Fibroblast of lung (primary cell): ENCODE data around the gene RGS3. TPM values are rescaled to one million over a fixed set of nuclear protein-coding genes. Genes with fewer than 3 reads are reported as not detected.
"Not testable (repeated sequence)": the region's sequence is repeated elsewhere in the genome, so short reads cannot be mapped to it uniquely, and the experiment has no call there.

Experiments
- DNase-seq, 2 donors: peaks; one replicate each; pipeline versions ENCODE4 v3.0.0 to v3.0.0-alpha.2; 2010; ENCODE audit warnings: low read depth in 2 of 2
- H2AFZ ChIP-seq: 2 replicates; pipeline ENCODE4 v1.5.1; 2012; ENCODE audit warnings: low read length, control low read depth, inconsistent platforms
- H3K27ac ChIP-seq: 2 replicates; pipeline ENCODE4 v1.5.1; 2011; ENCODE audit warnings: low read length, control low read depth; ENCODE audit not compliant: insufficient read depth
- H3K27me3 ChIP-seq: 2 replicates; pipeline ENCODE4 v1.5.1; 2011; ENCODE audit warnings: mild to moderate bottlenecking, low read length; ENCODE audit not compliant: control insufficient read depth, insufficient read depth
- H3K36me3 ChIP-seq: 2 replicates; pipeline ENCODE4 v1.5.1; 2011; ENCODE audit warnings: low read length; ENCODE audit not compliant: control insufficient read depth, insufficient read depth
- H3K4me1 ChIP-seq: 2 replicates; pipeline ENCODE4 v1.5.1; 2011; ENCODE audit warnings: low read length; ENCODE audit not compliant: control insufficient read depth, insufficient read depth; ENCODE audit errors: extremely low read depth
- H3K4me2 ChIP-seq: 2 replicates; pipeline ENCODE4 v1.5.1; 2011; ENCODE audit warnings: low read length, control low read depth; ENCODE audit not compliant: insufficient read depth; ENCODE audit errors: extremely low read depth
- H3K4me3 ChIP-seq, 4 experiments: fragments of 200-600 bp in 1 of 4; sonication (generic) in 1 of 4; replicated peaks in 1 of 4; 2 replicates each; pipeline ENCODE4 v1.5.1; 2011 to 2016; ENCODE audit warnings: low read length in 4 of 4, low read depth in 3 of 4, mild to moderate bottlenecking in 3 of 4, control low read depth in 2 of 4, inconsistent platforms in 1 of 4, mixed read lengths in 1 of 4; ENCODE audit not compliant: insufficient read depth in 1 of 4; ENCODE audit errors: control extremely low read depth in 1 of 4
- H3K79me2 ChIP-seq: 2 replicates; pipeline ENCODE4 v1.5.1; 2012; ENCODE audit warnings: mild to moderate bottlenecking, low read length, inconsistent platforms; ENCODE audit not compliant: control insufficient read depth, insufficient read depth
- H3K9ac ChIP-seq: 2 replicates; pipeline ENCODE4 v1.5.1; 2011; ENCODE audit warnings: mild to moderate bottlenecking, low read length, control low read depth; ENCODE audit not compliant: insufficient read depth
- H3K9me3 ChIP-seq: 2 replicates; pipeline ENCODE4 v1.5.1; 2012; ENCODE audit warnings: low read depth, low read length; ENCODE audit not compliant: control insufficient read depth, insufficient read depth
- H4K20me1 ChIP-seq: 2 replicates; pipeline ENCODE4 v1.5.1; 2011; ENCODE audit warnings: low read length; ENCODE audit not compliant: control insufficient read depth, insufficient read depth; ENCODE audit errors: extremely low read depth
- EZH2 ChIP-seq: IDR thresholded peaks from 2 replicates; pipeline ENCODE4 v1.5.1; 2012; ENCODE audit warnings: low read length, control low read depth, mild to moderate bottlenecking; ENCODE audit errors: missing control alignments
- polyA plus RNA-seq, 2 donors: library from polyadenylated mRNA; depleted of rRNA in 1 of 2; stranded (reverse) in 1 of 2; unstranded in 1 of 2; fragments of >200 nt; gene quantifications; 2 replicates each; pipeline ENCODE4 v1.2.1, GENCODE V29; 2011 to 2012; ENCODE audit warnings: missing spikeins in 1 of 2
- total RNA-seq: library from RNA; depleted of rRNA; stranded (reverse); fragments of >200 nt; gene quantifications from 2 replicates; pipeline ENCODE4 v1.2.1, GENCODE V29; 2014
- TF ChIP-seq, protein P1 (sequence below), 2 donors: IDR thresholded peaks in 1 of 2; conservative IDR thresholded peaks in 1 of 2; 1 replicate in 1 of 2; 2 replicates in 1 of 2; pipeline ENCODE4 v1.5.1; 2011 to 2012; ENCODE audit warnings: low read length in 2 of 2, control low read depth in 1 of 2, inconsistent platforms in 1 of 2, low read depth in 1 of 2, mild to moderate bottlenecking in 1 of 2

Gene RGS3
- total and polyA plus RNA-seq, 2 donors (not counting 1 experiment from before 2014, with no cell fraction given) = 48.1 to 74.3 TPM

DNA sequence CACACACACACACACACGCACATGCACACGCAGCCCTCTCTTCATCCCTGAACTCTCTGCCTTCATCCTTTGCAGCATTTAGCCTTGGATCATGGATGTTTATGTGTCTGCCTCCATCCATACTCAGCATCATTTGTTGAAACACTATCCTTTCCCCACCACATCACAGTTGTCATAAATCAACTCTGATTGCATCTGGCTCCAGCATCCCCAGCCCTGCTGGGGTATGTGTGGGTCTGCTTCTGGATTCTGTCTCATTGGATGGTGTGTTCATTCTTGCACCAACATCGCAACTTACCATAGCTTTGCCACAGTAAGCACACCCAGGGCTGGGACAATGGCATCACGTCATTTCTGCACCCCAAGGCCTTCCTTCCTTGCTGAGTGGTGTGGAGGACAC is 175.4 kb downstream of the RGS3 start:
- Histone ChIP-seq H3K36me3 (no peaks in the 10 kb centered on the region), H2AFZ (no peak overlapping the region), H3K9ac (no peak overlapping the region), H3K4me2 (no peak overlapping the region), H3K4me3 (no peak overlapping the region), H3K9me3 (no peaks in the 10 kb centered on the region), H4K20me1 (no peaks in the 10 kb centered on the region), H3K79me2 (no peaks in the 10 kb centered on the region), H3K27me3 (no peaks in the 10 kb centered on the region), H3K27ac (no peak overlapping the region), H3K4me1 (peaks cover 4% of the 10 kb centered on the region)
- DNase-seq = no peak
- no peak for TF ChIP-seq EZH2
- TF ChIP-seq, protein P1, sequence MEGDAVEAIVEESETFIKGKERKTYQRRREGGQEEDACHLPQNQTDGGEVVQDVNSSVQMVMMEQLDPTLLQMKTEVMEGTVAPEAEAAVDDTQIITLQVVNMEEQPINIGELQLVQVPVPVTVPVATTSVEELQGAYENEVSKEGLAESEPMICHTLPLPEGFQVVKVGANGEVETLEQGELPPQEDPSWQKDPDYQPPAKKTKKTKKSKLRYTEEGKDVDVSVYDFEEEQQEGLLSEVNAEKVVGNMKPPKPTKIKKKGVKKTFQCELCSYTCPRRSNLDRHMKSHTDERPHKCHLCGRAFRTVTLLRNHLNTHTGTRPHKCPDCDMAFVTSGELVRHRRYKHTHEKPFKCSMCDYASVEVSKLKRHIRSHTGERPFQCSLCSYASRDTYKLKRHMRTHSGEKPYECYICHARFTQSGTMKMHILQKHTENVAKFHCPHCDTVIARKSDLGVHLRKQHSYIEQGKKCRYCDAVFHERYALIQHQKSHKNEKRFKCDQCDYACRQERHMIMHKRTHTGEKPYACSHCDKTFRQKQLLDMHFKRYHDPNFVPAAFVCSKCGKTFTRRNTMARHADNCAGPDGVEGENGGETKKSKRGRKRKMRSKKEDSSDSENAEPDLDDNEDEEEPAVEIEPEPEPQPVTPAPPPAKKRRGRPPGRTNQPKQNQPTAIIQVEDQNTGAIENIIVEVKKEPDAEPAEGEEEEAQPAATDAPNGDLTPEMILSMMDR (conservative IDR thresholded peaks at IDR 0.05 in 1 of 2, IDR thresholded peaks at IDR 0.05 in 1 of 2; ENCODE audit: low read depth in 1 of 2, low read length in 2 of 2) = no peak

DNA sequence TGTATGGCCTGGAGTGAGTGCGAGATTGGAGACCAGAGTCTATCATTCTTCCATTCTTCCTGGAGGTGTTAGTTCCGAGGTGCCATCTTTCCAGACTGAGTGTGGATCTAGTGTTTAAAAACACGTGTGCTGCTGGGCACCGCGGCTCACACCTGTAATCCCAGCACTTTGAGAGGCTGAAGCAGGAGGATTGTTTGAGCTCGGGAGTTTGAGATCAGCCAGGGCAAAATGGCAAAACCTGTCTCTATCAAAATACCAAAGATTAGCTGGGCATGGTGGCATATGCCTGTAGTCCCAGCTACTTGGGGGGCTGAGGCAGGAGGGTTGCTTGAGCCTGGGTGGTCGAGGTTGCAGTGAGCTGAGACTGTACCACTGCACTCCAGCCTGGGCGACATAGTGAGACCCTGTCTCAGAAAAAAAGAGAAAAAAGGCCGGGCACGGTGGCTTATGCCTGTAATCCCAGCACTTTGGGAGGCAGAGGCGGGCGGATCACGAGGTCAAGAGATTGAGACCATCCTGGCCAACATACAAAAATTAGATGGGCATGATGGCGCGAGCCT is 176.0 kb downstream of the RGS3 start:
- not testable (repeated sequence) for H3K4me1 ChIP-seq, H3K36me3 ChIP-seq, H3K9me3 ChIP-seq, H3K27ac ChIP-seq, H3K9ac ChIP-seq, H3K4me3 ChIP-seq, H3K4me2 ChIP-seq, H3K79me2 ChIP-seq, H4K20me1 ChIP-seq, DNase-seq, H2AFZ ChIP-seq, H3K27me3 ChIP-seq

DNA sequence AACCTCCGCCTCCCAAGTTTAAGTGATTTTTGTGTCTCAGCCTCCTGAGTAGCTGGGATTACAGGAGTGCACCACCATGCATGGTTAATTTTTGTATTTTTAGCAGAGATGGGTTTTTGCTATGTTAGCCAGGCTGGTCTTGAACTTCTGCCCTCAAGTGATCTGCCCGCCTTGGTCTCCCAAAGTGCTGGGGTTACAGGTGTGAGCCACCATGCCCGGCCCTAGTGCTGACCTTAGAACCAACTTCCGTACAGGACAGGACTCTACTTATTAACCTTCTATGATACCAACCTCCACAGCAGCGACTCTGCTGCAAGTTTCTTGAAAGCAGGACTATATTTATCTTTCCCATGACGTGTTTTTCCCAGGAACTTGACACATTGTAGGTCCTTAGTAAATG is 176.9 kb downstream of the RGS3 start:
- H3K4me1 ChIP-seq = peaks cover 4% of the 10 kb centered on the region
- no peak overlapping the region for H2AFZ ChIP-seq
- H3K36me3 ChIP-seq = no peaks in the 10 kb centered on the region
- no peak overlapping the region for H3K27ac ChIP-seq
- H3K9me3 ChIP-seq = no peaks in the 10 kb centered on the region
- H3K27me3 ChIP-seq = no peaks in the 10 kb centered on the region
- no peak overlapping the region for H3K9ac ChIP-seq
- no peak overlapping the region for H3K4me2 ChIP-seq
- no peaks in the 10 kb centered on the region for H3K79me2 ChIP-seq
- DNase-seq = no peak
- no peak overlapping the region for H3K4me3 ChIP-seq
- TF ChIP-seq, protein P1 (conservative IDR thresholded peaks at IDR 0.05 in 1 of 2, IDR thresholded peaks at IDR 0.05 in 1 of 2; ENCODE audit: low read depth in 1 of 2, low read length in 2 of 2) = no peak
- TF ChIP-seq EZH2 = no peak
- H4K20me1 ChIP-seq = no peaks in the 10 kb centered on the region
